ENCODE data around the gene ADAM8. TPM values are rescaled to one million over a fixed set of nuclear protein-coding genes. Genes with fewer than 3 reads are reported as not detected.

The ADAM8 gene
- total RNA-seq, 4 donors from 2014 or later = 2.3 to 21.3 (median 13.7) TPM

DNA sequence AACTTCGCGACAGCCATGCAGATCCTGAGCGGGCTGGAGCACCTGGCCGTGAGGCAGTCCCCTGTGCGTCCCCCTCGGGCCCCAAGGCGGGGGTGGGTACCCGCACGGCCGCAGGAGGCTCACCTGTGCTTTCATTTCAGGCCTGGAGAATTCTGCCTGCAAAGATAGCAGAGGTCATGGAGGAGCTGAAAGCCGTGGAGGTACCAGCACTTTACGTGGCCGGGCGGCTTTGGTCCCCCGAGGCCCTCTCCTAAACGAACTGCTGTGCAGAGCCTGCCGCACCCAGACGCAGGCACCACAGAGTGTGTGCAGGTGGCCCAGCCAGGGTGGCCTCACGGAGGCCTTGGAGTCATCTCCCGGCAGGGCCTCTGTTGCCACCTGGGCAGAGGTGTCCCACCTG is 57.8 kb downstream of the ADAM8 start:
- H3K27me3 ChIP-seq = peaks cover 17% of the 10 kb centered on the region
- no peaks in the 10 kb centered on the region for H3K9me3 ChIP-seq
- no peak overlapping the region for H3K4me3 ChIP-seq
- intact Hi-C loops (cut with DNase I; ENCODE audit: low total_unique reads) = no loop called here
- no peaks in the 10 kb centered on the region for H3K4me1 ChIP-seq
- no peak for TF ChIP-seq EP300 (IDR thresholded peaks at IDR 0.05; ENCODE audit: low read depth)
- no peak for TF ChIP-seq POLR2A (IDR thresholded peaks at IDR 0.05)
- TF ChIP-seq, protein P1, sequence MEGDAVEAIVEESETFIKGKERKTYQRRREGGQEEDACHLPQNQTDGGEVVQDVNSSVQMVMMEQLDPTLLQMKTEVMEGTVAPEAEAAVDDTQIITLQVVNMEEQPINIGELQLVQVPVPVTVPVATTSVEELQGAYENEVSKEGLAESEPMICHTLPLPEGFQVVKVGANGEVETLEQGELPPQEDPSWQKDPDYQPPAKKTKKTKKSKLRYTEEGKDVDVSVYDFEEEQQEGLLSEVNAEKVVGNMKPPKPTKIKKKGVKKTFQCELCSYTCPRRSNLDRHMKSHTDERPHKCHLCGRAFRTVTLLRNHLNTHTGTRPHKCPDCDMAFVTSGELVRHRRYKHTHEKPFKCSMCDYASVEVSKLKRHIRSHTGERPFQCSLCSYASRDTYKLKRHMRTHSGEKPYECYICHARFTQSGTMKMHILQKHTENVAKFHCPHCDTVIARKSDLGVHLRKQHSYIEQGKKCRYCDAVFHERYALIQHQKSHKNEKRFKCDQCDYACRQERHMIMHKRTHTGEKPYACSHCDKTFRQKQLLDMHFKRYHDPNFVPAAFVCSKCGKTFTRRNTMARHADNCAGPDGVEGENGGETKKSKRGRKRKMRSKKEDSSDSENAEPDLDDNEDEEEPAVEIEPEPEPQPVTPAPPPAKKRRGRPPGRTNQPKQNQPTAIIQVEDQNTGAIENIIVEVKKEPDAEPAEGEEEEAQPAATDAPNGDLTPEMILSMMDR (IDR thresholded peaks at IDR 0.05) = no peak
- TF ChIP-seq POLR2AphosphoS5 (IDR thresholded peaks at IDR 0.05) = no peak
- H3K27ac ChIP-seq = no peak overlapping the region
- no peak for DNase-seq
- no peaks in the 10 kb centered on the region for H3K36me3 ChIP-seq
- 59% methylated on average over 18 of the region's 20 CpGs; no CpG with 5 or more reads in 1 of the 2 donors for WGBS, 2 donors (ENCODE audit: low coverage in 1 of 2)
- in situ Hi-C loops (cut with MboI; ENCODE audit: low pct_ligation_motif_present in 1 of 4, low pct_unique_long_range_greater_than_20kb in 1 of 4, low sequenced_read_pairs in 3 of 4) = no loop called here

- in situ Hi-C loops (cut with MboI; ENCODE audit: low pct_ligation_motif_present in 1 of 4, low pct_unique_long_range_greater_than_20kb in 1 of 4, low sequenced_read_pairs in 3 of 4) (no loop called here), intact Hi-C loops (cut with DNase I; ENCODE audit: low total_unique reads) (no loop called here)
- WGBS, 2 donors (ENCODE audit: low coverage in 1 of 2) = 87% methylated on average over 25 of the region's 25 CpGs; no CpG with 5 or more reads in 1 of the 2 donors
- Histone ChIP-seq H3K9me3 (no peaks in the 10 kb centered on the region), H3K36me3 (no peaks in the 10 kb centered on the region), H3K4me3 (no peak overlapping the region), H3K27me3 (peaks cover 17% of the 10 kb centered on the region), H3K4me1 (no peaks in the 10 kb centered on the region), H3K27ac (no peak overlapping the region)
- DNase-seq = no peak
- TF ChIP-seq, protein P1 (IDR thresholded peaks at IDR 0.05) = no peak
- no peak for TF ChIP-seq POLR2A (IDR thresholded peaks at IDR 0.05)
Measured at GRCh38 chr10:133217800-133218589, 58.7 kb downstream of the ADAM8 start.

DNA sequence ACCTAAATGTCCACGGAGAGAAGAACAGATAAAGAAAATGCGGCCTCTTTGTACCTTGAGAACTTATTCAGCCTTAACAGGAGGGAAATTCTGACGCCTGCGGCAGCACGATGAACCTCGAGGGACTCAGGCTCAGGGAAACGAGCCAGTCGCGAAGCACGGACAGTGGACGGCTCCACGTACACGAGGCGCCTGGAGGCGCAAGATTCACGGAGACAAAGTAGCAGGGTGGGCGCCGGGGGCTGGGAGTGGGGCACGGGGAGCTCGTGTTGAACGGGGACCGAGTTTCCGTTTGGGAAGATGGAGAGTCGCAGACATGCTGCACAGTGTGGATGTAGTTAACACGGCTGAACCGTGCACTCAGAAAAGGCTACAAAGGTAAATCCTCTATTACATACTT is 59.9 kb downstream of the ADAM8 start:
- no peak for DNase-seq
- H3K4me1 ChIP-seq = no peaks in the 10 kb centered on the region
- 77 to 94% methylated on average over 26 of the region's 26 CpGs for WGBS, 2 donors (ENCODE audit: low coverage in 1 of 2)
- no peak overlapping the region for H3K27ac ChIP-seq
- TF ChIP-seq, protein P1 (IDR thresholded peaks at IDR 0.05) = no peak
- no peak for TF ChIP-seq EP300 (IDR thresholded peaks at IDR 0.05; ENCODE audit: low read depth)
- no peaks in the 10 kb centered on the region for H3K36me3 ChIP-seq
- no peaks in the 10 kb centered on the region for H3K9me3 ChIP-seq
- intact Hi-C loops (cut with DNase I; ENCODE audit: low total_unique reads) = no loop called here
- in situ Hi-C loops (cut with MboI; ENCODE audit: low pct_ligation_motif_present in 1 of 4, low pct_unique_long_range_greater_than_20kb in 1 of 4, low sequenced_read_pairs in 3 of 4) = no loop called here
- peaks cover 17% of the 10 kb centered on the region for H3K27me3 ChIP-seq
- no peak overlapping the region for H3K4me3 ChIP-seq

GRCh38 chr10:133215586-133215985 is 61.1 kb downstream of the ADAM8 start:
- TF ChIP-seq, protein P1 (IDR thresholded peaks at IDR 0.05) = no peak
- TF ChIP-seq POLR2AphosphoS5 (IDR thresholded peaks at IDR 0.05) (no peak), EP300 (IDR thresholded peaks at IDR 0.05; ENCODE audit: low read depth) (no peak), POLR2A (IDR thresholded peaks at IDR 0.05) (no peak)
- in situ Hi-C loops (cut with MboI; ENCODE audit: low pct_ligation_motif_present in 1 of 4, low pct_unique_long_range_greater_than_20kb in 1 of 4, low sequenced_read_pairs in 3 of 4) = no loop called here
- DNase-seq = no peak
- Histone ChIP-seq H3K27me3 (peaks cover 12% of the 10 kb centered on the region), H3K4me1 (no peaks in the 10 kb centered on the region), H3K36me3 (no peaks in the 10 kb centered on the region), H3K9me3 (no peaks in the 10 kb centered on the region), H3K27ac (no peak overlapping the region), H3K4me3 (no peak overlapping the region)
- 95% methylated on average over 27 of the region's 27 CpGs; no CpG with 5 or more reads in 1 of the 2 donors for WGBS, 2 donors (ENCODE audit: low coverage in 1 of 2)
- intact Hi-C loops (cut with DNase I; ENCODE audit: low total_unique reads) = no loop called here
